ENCODE results near the gene DCAF5.
"Not testable (repeated sequence)": the region's sequence is repeated elsewhere in the genome, so short reads cannot be mapped to it uniquely, and the experiment has no call there.

The DCAF5 gene

DNA sequence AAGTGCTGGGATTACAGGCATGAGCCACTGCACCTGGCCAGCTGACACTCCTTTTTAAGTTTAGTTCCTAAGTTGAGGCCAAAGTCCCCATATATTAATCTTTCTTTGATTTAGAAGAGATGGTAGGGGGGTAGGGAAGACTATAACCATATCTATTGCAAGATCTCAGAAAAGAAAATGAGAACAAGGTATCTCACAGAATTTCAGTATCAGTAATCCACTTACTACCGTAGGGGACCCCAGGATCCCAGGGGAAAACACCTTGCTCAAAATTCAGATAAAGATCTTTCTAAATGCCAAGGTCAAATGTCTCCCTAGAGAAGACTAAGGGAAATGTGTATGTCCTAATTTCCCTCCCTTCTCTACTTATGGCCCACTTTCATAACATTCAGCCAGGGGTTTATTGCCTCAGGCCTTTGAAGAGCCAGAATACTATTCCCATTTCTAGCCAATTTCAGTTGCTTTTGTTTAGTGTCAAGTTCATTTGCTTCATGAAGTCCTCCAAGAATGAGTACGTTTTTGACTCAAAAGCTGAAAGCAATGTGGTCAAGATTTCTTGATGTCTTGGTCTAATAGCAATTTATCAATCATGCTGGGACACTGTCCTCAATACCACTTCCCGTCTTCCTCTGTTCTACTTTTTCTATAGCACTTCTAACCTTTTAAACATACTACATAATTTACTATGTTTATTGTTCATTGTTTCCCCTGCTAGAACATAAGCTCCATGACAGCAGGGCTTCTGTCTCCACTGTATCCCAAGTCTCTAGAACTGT lies 86.3 kb downstream of the DCAF5 start:
- DNase-seq: no peak

DNA sequence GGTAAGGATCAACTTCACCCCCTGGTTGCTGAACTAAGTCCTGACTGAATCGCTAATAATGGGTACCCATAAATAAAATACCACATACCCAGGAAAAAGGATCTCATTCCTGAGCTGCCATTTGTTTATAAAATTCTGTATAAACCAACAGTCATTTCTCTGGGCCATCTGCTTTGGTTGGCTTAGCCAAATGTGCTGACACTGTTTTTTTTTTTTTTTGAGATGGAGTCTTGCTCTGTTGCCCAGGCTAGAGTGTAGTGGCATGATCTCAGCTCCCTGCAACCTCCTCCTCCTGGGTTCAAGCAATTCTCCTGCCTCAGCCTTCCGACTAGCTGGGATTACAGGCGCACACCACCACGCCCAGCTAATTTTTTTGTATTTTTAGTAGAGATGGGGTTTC lies 87.0 kb downstream of the DCAF5 start:
- DNase-seq: not testable (repeated sequence)

DNA sequence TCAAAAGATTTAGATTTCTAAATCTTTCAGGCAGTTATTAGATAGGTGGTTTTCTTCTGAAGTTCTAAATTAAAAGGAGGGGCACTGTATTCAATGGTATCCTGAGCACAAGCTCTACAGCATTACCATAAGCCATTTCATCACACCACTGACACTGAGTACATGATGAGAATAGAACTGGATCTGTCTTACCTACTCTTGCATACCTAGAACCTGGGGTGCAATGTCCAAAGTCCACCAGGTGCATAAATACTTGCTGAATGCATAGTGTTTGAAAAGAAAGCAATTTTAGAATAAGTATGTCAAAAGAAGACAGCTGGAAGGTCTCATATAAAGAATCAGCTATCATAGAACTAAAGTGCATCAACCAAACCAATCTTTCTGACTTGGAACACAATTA lies 88.3 kb downstream of the DCAF5 start:
- no peak for DNase-seq

DNA sequence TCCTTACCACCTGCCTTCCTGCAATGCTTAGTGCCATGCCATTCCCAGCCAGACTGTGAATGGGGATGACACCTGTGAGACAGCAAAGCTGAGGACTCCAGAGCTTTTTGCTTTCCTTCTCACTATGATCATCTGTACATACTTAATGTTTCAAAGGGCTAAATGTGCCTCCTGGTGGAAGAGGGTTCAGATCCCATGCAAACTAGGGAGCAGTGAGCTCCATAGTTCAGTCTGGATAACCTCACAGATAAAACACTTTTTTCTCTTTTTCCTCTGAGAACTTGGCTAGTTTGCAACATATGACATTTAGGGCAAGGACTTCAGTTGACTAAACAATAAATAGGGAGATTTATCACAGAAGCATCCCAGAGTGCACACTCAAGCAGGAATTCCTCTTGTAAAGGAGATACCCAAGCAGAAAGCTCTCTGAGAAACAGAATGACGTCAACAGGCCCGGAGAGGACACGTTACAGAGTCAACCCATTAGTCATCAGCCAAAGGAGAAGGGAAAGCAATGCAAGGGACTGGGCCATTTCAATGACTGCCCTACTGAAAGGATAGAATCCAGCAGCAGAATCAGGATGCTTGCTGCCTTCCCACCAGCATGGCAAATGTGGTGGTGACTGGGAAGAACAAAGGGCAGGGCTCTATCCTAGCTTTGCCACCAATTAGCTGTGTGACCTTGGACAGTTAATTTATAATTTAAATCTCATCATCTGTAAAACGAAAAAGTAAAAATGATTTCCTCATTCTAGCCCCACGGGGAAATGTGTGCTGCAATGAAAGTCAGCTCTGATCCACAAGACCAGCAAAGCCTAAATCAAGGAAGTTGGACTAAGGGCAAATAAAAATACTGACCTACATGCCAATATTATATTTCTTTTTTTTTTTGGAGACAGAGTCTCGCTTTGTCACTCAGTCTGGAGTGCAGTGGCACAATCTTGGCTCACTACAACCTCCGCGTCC lies 93.0 kb downstream of the DCAF5 start:
- DNase-seq: no peak

DNA sequence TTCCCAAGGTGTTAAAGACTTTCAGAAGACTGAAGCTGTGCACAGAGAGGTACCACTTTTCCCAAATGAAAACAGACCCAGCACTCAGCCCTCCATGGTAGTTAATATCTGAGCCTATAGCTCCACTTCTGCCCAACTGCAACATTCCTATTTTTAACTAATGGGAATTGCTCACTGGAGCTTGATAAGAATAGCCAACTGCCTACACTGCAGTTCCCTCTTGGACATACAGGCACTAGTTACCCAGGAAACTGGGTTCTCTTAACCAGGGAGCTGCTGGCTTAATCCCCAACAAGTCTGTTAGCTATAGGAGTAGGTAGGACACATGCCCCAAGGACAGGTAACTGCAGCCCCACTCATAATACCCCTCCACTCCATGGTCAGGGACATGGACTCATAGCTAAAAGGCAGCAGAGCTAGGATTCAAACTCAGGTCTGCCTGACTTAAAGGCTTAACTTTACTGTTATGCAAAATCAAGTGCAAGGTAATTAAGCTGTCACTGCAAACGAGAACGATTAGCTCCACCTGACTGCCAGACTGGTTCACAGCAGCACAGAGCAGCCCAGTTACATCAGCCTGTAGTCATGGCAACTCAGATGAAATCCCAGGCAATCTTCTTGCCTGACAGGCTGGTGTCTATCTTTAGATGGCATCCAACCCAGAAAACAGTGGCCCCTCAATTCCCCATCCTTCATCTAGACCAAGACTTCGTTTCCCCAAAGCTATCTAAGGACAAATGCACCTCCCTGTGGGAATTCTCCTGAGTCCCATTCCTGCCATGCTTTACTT lies 96.7 kb downstream of the DCAF5 start:
- DNase-seq: no peak

DNA sequence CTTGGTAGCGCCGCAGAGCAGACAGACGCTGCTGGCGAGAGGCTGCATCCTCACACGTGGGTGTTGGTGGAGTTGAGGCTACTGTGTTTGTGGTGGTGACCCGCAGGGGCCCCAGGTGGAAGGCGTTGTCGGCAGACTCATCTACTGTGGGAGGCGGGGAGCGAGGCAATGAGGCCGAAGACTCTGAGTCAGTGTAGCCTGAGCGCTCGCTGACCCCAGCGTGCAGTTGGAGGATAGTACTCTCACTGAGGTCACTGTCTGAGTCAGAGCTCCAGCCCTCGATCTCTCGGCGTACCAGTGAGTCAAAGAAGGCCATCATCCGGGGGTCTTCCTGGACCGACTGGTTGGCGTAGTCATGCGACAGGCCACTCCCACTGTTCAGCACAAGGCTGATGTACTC lies 97.8 kb downstream of the DCAF5 start:
- DNase-seq: no peak

DNA sequence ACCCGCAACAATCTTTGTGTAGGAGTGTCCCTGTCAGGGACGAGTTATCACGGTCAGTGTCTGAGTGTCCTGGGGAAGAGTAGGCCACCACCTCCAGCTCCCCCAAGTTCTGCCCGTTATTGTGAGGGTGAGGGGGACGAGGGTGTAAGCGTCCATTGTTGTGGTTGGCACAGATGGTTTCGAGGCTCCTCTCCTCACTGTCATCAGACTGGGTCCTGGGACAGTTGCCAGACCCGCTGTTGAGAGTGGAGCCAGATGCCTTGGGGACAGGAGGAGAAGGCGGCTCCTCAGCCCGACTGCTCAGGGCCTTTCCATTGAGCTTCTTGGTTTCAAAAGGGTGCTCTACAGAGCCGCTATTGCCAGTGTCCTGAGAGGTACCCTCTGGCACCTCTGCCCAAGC lies 98.9 kb downstream of the DCAF5 start:
- no peak for DNase-seq

DNA sequence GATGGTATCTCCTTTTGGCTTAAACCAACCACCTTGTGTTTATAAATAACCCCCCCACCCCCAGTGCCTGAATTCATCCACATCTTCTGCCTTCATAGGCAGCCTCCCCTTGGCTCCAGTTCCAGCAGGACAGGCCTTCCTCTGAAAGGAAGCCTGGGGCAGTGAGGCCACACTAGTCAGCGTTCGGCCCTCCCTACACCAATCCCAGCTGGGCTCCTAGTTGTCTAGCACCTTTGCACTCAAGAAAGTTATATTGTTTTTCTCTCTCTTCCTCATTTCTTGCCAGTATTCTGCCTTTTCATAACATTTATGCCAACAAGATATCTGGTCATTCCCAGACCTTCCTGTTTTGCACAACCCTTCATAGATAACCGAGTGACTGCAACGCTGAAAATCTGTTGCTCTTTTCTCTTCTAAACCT lies 100.7 kb downstream of the DCAF5 start:
- no peak for DNase-seq

DNA sequence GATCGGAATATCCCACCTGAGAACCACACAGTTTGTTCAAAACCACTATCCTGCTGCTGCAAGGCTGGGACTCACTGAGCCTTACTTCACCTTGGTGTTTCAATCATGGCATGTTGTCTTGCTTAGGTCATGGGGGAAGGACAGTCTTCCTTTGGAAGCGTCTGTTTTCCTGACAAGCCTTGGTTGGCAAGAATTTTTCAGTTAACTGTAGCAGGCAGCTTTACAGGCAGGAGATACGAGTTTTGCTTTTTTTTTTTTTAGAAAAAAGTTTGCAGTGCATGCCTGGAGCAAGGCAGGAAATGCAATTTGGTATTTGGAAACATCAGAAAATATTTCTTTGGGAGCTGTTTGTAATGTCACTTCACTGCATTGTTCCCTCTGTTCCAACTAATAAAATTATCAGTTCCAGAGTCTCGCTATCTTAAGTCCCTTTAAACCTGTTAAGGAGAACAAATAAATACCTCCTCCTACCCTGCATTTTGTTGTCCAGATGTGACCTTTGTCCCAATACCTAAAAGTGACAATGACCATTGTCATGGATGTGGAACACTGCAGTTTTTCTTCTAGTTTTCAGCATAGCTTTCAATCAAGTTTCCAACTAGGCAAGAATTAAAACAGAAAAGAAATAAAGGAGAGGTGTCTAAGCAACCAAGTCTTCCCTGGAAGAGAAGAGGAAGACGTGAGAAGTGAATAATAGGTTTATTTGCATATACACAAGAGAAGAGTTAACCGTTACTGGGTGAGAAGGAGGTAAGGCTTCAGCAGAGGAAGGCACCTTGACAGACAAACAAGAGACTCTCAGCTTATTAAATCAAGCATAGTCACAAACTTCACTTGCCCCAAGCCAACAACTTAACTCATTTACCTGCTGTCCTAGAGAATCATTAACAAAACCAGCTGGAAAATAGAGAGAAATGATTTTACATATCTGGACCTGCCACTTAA lies 102.4 kb downstream of the DCAF5 start:
- DNase-seq: no peak

DNA sequence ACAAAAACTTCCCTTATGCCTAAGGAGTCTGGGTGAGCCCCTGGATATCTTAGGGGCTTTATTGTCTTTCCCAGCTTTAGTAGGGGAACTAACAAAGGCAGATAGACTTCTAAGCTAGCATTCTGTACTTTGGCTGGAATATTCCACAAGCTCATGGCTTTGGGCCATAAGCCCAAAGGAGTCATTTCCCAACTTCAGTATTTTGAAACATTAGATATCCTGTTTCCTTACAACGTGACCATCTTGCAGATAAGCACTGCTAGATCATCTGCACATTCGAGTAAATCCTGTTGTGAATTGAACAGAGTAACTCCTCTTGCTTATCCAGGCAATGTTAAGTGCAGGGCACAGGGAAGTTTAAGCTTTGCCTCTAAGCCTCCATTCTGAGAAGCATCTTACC lies 103.2 kb downstream of the DCAF5 start:
- DNase-seq: no peak

DNA sequence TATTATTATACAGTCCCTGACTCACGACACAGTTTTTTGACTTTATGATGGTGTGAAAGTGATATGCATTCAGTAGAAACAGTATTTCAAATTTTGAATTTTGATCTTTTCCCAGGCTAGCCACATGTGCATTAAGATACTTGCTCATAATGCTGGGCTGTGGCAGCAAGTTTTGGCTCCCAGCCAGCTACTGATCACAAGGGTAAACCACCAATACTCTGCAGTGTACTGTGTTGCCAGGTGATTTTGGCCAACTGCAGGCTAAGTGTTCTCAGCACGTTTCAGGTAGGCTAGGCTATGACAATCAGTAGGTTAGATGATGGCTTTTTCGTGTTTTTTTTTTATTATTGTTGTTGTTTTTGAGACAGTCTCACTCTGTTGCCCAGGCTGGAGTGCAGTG lies 104.5 kb downstream of the DCAF5 start:
- DNase-seq: no peak

DNA sequence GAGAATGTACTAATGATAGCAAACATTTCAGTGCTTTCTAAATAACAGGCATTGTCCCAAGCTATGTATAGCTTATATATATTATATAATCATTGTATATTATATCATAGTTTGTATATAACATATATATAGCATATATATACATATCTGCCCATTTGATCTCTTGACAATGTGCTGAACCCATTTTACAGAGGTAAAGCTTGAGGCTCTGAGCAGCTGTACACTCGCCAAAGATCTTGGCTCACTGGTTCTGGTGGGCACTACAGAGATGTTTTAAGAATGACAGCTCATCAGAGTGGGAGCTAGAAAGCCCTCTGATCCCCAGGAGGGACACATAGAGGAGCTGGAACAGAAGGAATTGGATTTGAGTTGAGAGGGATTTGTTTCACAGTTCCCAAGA lies 105.7 kb downstream of the DCAF5 start:
- no peak for DNase-seq

DNA sequence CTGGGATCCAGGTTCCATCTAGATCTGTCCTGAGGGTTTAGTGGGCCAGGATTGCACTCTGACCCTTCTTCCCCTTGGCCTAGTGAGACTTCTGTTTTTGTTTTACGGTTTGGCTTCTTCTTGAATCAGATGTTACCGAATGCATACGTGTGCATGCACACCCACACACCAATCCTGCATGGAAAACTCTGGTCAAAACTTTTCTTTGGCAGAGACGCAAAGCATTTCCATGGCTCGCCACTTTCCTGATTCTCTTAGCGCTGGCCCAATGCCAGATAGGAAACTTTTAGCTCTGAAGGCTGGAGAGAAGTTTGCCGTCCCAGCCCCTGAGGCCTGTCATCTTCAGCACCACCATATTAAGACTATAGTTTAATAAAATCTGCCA lies 106.5 kb downstream of the DCAF5 start:
- no peak for DNase-seq

DNA sequence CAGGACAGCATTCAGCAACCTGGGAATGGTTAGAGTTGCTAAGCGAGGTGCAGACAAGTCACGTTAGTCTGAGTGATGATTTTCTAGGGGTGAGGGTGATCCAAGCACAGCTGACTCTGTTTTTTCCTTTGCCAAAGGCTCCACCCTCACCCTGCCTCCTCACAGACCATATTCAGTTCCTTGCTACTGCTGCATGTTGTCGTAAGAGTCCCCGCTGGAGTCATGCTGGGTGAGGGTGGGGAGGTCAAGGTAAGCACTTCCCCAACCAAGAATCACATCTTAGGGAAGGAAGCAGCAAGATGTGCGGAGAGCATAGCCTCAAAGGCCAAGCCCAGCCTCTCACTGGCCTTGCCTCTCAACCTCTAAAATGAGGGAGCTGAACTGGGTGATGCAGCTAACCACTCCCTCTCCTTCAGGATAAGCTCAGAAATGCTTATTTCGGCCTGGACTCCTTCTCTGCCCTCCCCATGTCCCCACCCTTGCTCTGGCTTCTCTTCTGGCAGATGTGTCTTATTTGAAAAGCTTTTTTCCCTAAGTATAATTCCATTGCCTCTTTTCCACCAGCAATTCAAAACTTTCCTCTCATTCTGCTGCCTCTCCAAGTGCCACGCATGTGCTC lies 107.0 kb downstream of the DCAF5 start:
- no peak for DNase-seq

DNA sequence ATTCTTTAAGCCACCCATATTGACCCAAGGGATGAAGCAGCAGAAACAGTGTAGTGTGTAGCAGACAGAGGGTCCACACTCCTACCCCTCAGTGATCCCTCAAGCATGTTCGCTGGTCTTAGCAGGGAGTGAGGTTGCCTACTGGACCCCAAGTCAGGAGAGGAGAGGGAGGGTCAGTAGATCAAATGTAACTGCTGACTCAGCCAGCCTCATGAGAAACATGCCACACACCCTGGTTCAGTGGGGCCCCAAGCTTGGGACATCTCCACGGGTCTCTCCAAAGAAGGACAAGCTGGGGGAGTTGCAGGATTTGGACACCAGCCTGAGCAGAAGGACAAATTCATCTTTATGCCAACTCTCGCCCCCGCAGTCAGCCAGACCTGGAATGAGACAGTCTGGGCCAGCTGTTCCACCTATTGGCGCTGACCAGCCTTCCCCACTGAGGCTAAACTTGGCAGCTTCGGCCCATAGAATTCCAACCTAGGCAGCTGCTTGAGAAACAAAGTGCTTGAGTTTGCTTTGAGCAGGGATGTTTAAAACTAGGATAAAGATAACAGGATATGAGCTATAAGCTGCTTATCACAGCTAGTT lies 107.9 kb downstream of the DCAF5 start:
- no peak for DNase-seq

DNA sequence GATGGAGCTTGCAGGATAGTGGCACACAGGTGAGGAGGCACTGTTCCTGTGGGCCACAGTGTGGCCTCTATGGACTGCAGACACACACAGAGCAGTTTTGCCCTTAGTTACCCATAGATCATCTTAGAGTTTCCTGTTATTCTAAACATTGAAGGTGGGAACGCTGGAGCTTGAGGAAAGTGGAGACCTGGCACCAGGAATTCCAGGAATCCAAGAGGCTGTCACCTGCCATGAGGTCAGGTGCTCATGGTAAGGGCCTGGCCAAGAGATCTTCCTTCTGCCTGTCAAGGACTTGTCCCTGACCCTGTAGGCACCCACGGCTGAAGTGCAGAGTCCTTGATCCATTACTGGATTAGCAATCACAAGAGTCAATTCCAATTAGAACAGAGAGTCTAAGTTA lies 108.6 kb downstream of the DCAF5 start:
- DNase-seq: no peak

DNA sequence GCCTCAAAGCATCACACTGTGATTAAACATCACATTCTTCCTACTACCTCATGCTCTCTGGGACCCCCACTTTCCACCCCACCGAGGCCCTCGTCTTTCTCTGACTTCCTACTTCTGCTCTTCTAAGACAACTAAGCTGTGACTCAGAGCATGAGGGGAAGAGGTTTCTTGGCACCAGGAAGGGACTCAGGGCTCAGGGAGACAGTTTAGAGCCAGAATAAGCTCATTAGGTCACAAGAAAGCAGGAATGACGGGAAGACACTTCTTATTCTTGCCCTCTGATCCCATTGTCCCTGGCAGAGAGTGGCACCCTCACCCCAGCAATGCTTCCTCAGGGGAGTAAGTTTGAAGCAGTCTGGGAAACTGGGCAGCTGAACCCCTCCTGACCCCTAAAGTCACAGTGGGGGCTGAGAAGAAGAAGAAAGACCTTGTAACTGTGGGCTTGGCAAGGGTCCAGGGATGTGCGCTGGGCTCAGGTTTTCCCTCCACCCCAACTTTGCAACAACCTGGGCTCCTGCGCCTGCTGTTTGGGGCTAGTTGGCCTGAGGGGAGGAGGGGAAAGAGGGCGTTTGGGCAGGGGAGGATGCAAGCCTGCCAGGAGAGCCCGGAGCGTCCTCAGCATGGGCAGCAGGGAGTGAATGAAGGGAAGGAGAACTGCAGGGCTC lies 109.2 kb downstream of the DCAF5 start:
- no peak for DNase-seq

DNA sequence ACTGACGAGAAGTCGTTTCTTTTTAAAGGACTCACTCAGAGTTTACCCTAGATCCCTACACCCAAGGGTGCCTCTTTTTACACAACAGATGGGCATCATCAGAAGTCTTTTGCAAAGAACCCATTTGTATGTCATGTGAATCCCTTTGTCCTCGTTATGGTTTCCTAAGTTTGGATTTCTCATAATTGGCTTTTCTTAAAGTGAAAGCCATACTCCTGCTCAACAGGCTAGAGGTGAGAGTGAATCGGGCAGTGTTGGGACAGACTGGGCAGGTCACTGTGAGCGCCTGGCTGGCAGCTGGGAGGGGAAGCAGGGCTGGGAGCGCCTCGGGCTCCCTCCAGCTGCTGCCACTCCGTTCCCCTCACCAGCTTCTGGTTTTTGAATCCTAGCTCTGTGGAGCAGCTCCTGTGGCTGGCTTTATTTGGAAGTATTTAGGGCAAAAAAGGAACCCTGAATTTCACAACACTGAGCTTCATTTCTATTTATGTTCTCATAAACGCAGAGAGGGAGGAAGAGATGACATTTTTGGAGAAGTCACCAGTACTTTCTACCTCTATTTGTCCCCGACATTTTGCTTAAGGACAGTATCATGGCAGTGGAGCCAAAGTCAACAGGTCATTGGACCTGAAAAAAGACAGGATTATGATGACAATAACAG lies 110.0 kb downstream of the DCAF5 start:
- no peak for DNase-seq

DNA sequence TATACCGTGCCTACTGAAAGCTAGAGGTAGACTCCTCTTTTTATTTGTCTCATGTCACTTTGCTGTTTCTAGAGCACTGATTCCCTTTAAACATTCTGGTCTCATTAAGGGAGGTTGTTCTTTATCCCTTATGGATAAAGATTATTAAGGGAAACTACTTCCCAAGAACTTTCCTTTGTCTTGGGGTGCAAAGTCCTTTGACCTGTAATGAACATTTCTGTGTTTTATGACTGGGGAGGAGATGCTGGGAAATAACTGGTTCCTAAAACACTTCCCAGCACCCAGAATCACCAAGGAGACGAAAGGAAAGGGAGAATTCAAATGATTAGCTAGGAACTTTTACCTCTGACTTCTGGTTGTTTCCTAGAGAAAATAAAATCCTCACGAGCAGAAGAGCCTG lies 110.6 kb downstream of the DCAF5 start:
- no peak for DNase-seq

DNA sequence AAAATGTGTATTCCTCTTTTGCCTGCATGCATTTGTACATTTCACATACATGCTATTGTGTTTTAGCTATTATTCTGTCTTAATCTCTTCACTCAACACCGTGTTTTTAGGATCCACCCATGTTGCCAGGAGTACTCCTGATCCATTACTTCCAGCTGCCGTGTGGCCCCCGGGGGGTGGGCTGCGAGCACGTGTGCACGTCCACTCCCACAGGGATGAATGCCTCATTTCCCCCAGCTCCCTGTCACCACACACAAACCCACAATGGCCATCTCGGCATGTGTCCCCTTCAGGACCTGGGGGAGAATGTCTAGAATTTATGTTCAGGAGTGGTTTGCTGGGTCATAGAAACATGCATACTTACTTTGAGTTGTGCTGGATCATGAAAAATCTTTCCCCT lies 111.1 kb downstream of the DCAF5 start:
- DNase-seq: no peak
